ENCODE data around the gene UBE2L6.

- TF ChIP-seq CTCF (IDR thresholded peaks at IDR 0.05), result no peak
- no peak for TF ChIP-seq POLR2A (IDR thresholded peaks at IDR 0.05)
These were observed 54.6 kb downstream of the UBE2L6 start for GRCh38 chr11:57512646-57513451.
